GM18907 (cell line): ENCODE data around the gene TAAR5.
"Not testable (repeated sequence)": the region's sequence is repeated elsewhere in the genome, so short reads cannot be mapped to it uniquely, and the experiment has no call there.

ENCODE experiments used
- ATAC-seq: cut with Tn5 transposase; IDR thresholded peaks from one replicate; pipeline ENCODE4 v1.9.1; 2021; ENCODE audit warnings: mild to moderate bottlenecking, moderate library complexity; ENCODE audit not compliant: unreplicated experiment

TAAR5 gene

GRCh38 chr6:132589454-132589853, at the start of gene TAAR5:
TAAR5 (minus strand) TSS chr6:132589741; CDS start chr6:132589686, 55 bp downstream.
- no peak for ATAC-seq

- ATAC-seq = not testable (repeated sequence)
These were observed 47.6 kb upstream of the TAAR5 start for GRCh38 chr6:132637135-132637534.

GRCh38 chr6:132635906-132636305, 46.4 kb upstream of the TAAR5 start:
- ATAC-seq = not testable (repeated sequence)

DNA sequence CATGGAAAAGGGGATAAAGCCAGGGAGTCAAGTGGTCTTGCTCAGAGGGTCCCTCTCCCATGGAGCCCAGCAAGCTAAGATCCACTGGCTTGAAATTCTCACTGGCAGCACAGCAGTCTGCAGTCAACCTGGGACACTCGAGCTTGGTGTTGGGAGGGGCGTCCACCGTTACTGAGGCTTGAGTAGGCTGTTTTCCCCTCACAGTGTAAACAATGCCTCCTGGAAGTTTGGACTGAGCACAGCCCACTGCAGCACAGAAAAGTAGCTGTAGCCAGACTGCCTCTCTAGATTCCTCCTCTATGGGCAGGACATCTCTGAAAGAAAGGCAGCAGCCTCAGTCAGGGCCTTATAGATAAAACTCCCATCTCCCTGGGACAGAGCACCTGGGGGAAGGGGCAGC, 45.7 kb upstream of the TAAR5 start:
- not testable (repeated sequence) for ATAC-seq

DNA sequence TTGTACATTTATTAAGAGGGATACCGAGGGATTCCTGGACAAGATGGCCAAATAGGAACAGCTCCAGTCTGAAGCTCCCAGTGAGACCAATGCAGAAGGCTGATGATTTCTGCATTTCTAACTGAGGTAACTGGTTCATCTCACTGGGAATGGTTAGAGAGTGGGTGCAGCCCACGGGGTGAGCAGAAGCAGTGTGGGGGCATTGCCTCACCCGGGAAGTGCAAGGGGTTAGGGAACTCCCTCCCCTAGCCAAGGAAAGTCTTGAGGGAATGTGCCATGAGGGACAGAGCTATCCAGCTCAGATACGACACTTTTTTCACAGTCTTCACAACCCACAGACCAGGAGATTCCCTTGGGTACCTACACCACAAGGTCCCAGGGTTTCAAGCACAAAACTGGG, 45.3 kb upstream of the TAAR5 start:
- ATAC-seq = no peak

- ATAC-seq = no peak
These were observed 43.8 kb upstream of the TAAR5 start for GRCh38 chr6:132633362-132633761.

DNA sequence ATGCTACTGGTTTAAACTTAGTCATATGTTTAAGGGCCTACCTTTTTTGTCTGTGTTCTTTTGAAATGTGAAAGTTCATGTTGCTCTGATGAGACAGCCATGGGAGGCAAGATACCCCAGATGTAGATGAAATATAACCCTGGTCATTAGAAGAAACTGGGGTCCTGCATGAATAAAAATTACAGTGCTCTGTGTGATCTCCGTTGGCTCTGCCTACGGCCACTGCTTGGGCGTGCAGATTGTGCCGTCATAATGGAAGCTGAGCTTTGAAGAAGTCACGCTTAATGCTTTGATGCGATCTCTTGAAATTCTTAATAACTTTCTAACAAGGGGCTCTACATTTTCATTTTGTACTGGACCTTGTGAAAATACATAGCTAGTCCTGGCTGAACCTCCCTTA, 34.6 kb upstream of the TAAR5 start, which contains the start of gene TAAR2:
TSS of gene TAAR2 (minus strand) at position 101 of the 400 bp plus-strand sequence. CDS start at position 101, 0 bp downstream.
- ATAC-seq = no peak

- ATAC-seq = no peak
These were observed 33.7 kb upstream of the TAAR5 start for GRCh38 chr6:132623106-132623845.

- ATAC-seq = no peak
These were observed 27.1 kb upstream of the TAAR5 start for GRCh38 chr6:132616677-132617076.

GRCh38 chr6:132614554-132614953, 25.0 kb upstream of the TAAR5 start:
- peak; percentile 52 for ATAC-seq

DNA sequence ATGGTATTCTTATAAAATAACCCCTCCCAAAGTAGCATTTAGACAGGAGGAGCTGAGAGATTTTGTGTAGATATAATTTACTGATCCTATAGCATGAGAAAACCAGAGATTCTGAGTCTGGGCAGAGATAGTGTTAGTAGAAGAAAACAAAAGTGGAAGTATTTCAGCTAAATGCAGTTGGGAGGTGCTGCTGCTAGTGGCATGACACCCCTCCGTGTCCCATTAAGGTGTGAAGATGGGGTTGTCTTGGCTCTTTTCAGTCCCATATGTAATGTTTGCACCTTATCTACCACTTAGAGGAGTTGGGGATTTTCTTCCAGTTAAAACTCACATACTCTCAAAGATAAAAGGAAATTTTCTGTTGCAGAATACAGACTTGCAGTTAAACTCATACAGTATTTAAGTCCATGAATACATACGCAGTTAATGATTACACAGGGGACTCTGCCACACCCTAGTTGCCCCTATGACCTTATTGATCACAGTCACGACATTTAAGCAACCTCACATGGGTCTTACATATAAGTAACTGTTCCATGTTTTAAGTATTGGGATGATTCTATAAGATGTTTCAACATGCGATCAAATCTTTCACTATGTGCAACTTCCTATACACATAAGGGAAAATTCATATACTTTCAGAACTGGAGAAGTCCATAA, 23.0 kb upstream of the TAAR5 start:
- no peak for ATAC-seq

DNA sequence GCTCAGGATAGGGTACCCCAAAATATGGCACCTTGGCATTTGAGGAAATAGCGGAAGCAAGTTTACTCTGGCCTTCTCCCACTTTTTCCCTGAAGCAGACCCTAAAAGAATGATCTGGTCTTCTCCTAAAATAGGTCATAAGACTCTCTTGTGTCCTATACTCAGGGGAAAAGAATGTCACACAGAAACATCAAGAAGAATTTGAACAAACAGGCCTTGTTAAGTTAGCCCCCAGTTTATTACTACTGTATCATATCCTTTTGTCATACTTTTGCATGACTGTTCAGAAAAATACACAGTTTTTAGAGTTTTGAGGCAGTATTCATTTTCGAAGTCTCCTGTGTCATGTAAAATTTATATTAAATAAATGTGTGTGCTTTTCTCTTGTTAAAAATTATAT, 22.1 kb upstream of the TAAR5 start:
- ATAC-seq = no peak

GRCh38 chr6:132607544-132608233, 18.1 kb upstream of the TAAR5 start:
- peak; percentile 87 for ATAC-seq

GRCh38 chr6:132604635-132605152, 15.2 kb upstream of the TAAR5 start:
- ATAC-seq = no peak

DNA sequence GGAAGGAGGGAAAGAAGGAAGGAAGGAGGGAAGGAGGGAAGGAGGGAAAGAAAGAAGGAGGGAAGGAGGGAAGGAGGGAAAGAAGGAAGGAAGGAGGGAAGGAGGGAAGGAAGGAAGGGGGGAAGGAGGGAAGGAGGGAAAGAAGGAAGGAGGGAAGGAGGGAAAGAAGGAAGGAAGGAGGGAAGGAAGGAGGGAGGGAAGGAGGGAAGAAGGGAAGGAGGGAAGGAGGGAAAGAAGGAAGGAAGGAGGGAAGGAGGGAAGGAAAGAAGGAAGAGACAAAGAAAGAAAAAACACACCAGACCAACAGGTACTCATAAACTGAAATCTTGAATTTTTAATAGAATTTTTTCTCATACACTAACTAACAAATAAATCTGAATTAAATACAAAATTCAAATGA, 11.4 kb upstream of the TAAR5 start:
- not testable (repeated sequence) for ATAC-seq

- ATAC-seq = peak; percentile 78
These were observed 8.9 kb upstream of the TAAR5 start for GRCh38 chr6:132598473-132598872.

- ATAC-seq = no peak
These were observed 6.7 kb upstream of the TAAR5 start for GRCh38 chr6:132596201-132596600.

DNA sequence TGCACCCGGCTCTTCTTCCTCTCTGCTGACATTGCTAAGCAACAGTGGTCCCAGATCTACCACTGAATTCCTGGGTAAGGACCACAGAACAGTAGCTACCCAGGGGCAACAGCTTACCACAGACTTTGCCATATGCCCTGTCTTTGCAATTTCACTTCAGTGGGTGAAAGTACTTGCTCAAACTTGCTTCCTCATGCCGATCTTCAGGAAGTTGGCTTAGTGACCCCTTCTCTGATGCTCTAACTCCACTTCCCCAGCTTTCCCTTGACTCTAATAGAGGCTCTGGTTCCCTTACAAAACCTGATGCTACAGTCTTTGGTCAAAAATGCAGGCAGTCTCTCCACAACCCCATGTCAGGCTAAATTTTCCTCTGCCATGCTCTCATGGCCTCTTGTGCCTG, 3.3 kb upstream of the TAAR5 start:
- no peak for ATAC-seq

- ATAC-seq = no peak
These were observed 821 bp upstream of the TAAR5 start for GRCh38 chr6:132590362-132590761.

DNA sequence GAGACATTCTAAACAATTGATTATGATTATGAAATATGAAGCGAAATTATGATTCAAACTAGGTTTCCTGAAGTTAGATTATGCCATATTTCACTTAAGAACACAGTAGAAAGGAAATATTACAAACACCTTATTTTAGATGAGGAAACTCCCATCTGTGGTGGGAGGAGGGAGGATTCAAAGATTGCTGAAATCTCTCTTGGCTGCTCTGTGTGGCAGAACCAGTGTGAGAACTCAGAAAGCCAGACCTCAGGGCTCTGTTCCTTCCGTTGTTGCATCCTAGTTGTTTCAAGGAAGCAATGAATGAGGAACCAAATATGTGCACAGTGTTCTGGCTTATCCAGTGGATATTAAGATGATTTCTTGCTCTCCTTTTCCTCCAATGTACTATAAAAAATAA, 2.1 kb downstream of the TAAR5 start:
- no peak for ATAC-seq

DNA sequence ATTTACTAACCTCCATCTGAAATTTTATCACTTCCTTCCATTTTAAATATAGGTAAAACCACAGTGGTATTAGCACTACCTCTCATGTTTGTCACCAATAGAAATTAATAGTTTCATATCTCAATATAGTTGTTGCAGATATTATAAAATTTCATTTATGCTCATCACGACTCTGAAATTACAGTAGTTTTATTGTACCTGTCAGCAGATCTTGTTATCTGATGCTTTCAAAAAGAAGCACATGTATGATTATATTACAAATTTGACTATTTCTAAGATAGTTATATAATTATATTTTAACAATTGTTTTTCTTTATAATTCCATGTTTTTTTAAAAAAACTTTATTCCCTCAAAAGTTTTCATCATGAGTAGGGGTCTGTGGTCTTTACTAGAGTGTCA, 4.8 kb downstream of the TAAR5 start:
- ATAC-seq = no peak

DNA sequence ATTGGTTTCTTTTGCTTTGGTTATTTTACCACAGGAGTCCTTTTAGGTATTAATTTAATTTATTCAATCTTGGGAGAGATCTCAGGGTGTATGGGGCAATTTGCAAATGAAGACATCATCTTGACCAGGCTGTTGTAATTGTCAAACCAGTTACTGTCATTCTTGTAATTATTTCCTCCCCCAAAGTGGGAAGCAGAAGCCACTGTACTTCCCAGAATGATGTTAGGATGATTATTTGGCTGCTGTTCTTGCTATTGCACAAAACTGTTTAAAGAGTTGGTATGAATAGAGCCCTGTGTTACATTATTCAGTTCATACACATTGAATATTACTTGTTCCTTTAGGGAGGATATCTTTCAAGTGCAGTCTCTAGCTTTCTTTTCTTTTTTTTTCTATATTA, 17.8 kb downstream of the TAAR5 start:
- ATAC-seq = no peak
